Mammary epithelial cell (primary cell): Measurements from ENCODE around the gene TBATA.

Source experiments
- CTCF ChIP-seq, 2 donors: IDR thresholded peaks in 1 of 2; conservative IDR thresholded peaks in 1 of 2; 2 replicates each; pipeline ENCODE4 v1.5.1; 2011 to 2012; ENCODE audit warnings: inconsistent platforms in 2 of 2, low read length in 2 of 2, mild to moderate bottlenecking in 2 of 2, control low read depth in 1 of 2, low read depth in 1 of 2; ENCODE audit not compliant: insufficient read depth in 1 of 2; ENCODE audit errors: extremely low read depth in 1 of 2
- EZH2 ChIP-seq: IDR thresholded peaks from 2 replicates; pipeline ENCODE4 v1.6.1; 2012; ENCODE audit warnings: low read length, inconsistent platforms, borderline replicate concordance

GRCh38 chr10:70751356-70751755 is 33.8 kb downstream of the TBATA start:
- TF ChIP-seq CTCF (conservative IDR thresholded peaks at IDR 0.05 in 1 of 2, IDR thresholded peaks at IDR 0.05 in 1 of 2; ENCODE audit: extremely low read depth in 1 of 2, insufficient read depth in 1 of 2, low read depth in 1 of 2, low read length in 2 of 2), result no peak
- no peak for TF ChIP-seq EZH2
